Brain microvascular endothelial cell (primary cell): Measurements from ENCODE around the gene SDK1.

ENCODE experiments used
- DNase-seq: peaks from one replicate; pipeline ENCODE4 v3.0.0-alpha.2; 2020
- H3K27ac ChIP-seq: fragments of 250-450 bp; sonication (Bioruptor Pico); 2 replicates; pipeline ENCODE4 v1.5.1; 2020; ENCODE audit warnings: mild to moderate bottlenecking, moderate library complexity
- H3K27me3 ChIP-seq: fragments of 250-450 bp; sonication (Bioruptor Pico); replicated peaks from 2 replicates; pipeline ENCODE4 v1.5.1; 2020; ENCODE audit warnings: mild to moderate bottlenecking
- H3K36me3 ChIP-seq: fragments of 250-450 bp; sonication (Bioruptor Pico); replicated peaks from 2 replicates; pipeline ENCODE4 v1.5.1; 2020; ENCODE audit warnings: mild to moderate bottlenecking
- H3K4me3 ChIP-seq: 2 replicates; pipeline ENCODE4 v1.5.1; 2011; ENCODE audit warnings: low read depth, mild to moderate bottlenecking, control low read depth, low read length, moderate library complexity
- in situ Hi-C: cut with HindIII; loops from 2 replicates; pipeline ENCODE4 v1.10.0; 2017; ENCODE audit warnings: low sequenced_read_pairs, low pct_ligation_motif_present
- TF ChIP-seq, protein P1 (sequence below): IDR thresholded peaks from 2 replicates; pipeline ENCODE4 v1.5.1; 2011; ENCODE audit warnings: low read depth, mild to moderate bottlenecking, moderate library complexity, low read length, control low read depth, inconsistent platforms; ENCODE audit errors: missing control alignments

SDK1 gene

DNA sequence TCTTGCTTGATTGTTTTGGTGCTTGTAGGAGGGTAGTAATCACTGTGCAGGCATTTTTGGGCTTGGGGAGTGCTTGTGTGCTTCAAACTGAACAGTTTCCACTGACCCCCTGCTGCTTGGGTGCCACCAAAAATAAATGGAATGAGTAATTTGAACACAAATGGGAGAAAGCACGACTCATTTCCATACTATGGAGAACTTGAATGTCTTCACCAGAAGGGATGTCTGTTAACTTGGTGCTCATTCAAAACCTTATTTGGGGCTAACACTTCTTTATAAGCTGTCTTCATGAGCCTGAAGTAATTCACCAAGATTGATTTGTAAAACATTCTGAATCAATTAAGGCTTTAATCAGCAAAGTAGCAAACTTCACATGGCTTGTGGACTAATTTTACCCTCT lies 560.3 kb downstream of the SDK1 start:
- in situ Hi-C loops, result no loop called here
- DNase-seq, result no peak
- Histone ChIP-seq H3K27me3 (no peaks in the 10 kb centered on the region), H3K36me3 (no peaks in the 10 kb centered on the region), H3K27ac (no peak overlapping the region), H3K4me3 (no peak overlapping the region)
- TF ChIP-seq, protein P1, sequence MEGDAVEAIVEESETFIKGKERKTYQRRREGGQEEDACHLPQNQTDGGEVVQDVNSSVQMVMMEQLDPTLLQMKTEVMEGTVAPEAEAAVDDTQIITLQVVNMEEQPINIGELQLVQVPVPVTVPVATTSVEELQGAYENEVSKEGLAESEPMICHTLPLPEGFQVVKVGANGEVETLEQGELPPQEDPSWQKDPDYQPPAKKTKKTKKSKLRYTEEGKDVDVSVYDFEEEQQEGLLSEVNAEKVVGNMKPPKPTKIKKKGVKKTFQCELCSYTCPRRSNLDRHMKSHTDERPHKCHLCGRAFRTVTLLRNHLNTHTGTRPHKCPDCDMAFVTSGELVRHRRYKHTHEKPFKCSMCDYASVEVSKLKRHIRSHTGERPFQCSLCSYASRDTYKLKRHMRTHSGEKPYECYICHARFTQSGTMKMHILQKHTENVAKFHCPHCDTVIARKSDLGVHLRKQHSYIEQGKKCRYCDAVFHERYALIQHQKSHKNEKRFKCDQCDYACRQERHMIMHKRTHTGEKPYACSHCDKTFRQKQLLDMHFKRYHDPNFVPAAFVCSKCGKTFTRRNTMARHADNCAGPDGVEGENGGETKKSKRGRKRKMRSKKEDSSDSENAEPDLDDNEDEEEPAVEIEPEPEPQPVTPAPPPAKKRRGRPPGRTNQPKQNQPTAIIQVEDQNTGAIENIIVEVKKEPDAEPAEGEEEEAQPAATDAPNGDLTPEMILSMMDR, result no peak

DNA sequence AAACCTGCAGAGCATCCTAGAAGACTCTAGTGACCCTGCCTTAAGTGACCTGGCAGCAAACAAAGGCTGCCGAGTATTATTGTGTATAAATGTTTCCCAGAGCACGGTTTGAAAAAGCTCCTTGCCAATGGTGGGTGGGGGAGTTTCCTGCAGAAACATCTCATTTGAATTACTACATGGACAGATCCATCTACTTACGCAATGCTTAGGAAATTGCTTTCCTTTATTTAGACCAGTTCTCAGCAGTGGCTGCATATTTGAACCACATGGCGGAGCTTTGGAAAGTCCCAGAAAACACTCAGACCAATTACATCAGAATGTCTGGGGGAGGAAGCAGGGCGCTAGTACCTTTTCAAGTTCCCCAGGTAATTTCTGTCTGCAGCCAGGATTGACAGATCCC lies 560.9 kb downstream of the SDK1 start:
- no peaks in the 10 kb centered on the region for H3K36me3 ChIP-seq
- no peak overlapping the region for H3K4me3 ChIP-seq
- no peak overlapping the region for H3K27ac ChIP-seq
- in situ Hi-C loops, result no loop called here
- TF ChIP-seq, protein P1, result no peak
- peak; percentile 67 for DNase-seq
- H3K27me3 ChIP-seq, result no peaks in the 10 kb centered on the region

DNA sequence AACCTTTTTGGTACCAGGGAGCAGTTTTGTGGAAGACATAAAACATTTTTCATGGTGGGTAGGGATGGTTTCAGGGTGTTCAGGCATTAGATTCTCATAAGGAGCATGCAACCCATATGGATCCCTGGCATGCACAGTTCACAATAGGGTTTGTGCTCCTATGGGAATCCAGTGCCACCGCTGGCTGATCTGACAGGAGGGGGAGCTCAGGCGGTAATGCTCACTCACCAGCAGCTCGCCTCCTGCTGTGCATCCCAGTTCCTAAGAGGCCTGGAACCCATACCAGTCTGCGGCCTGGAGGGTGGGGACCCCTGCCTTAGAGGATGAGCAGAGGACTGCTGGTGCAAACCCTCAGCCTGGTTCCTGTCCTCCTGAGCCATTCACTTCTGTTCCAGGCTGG lies 561.7 kb downstream of the SDK1 start:
- Histone ChIP-seq H3K4me3 (no peak overlapping the region), H3K27ac (no peak overlapping the region), H3K36me3 (no peaks in the 10 kb centered on the region), H3K27me3 (no peaks in the 10 kb centered on the region)
- no peak for DNase-seq
- in situ Hi-C loops, result no loop called here
- TF ChIP-seq, protein P1, result no peak

DNA sequence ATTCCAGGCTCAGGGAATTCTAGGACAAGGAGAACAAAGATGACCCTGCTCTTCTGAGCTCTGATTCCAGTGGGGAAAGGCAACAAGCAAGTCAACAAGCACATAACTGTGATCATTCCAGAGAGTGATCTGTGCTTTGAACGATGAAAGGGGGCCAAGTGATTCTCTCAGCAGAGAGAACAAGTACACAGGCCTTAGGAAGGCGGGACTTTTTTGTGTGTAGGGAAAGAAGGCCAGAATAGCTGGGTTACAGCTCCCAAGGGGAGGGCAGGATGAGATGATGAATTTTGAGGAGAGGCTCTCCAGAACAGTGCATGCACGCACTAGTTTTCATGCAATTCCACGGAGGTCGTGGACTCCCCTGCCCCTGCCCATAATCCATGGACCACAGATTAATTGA lies 565.2 kb downstream of the SDK1 start:
- no peak for DNase-seq
- no peak overlapping the region for H3K4me3 ChIP-seq
- TF ChIP-seq, protein P1, result no peak
- no peaks in the 10 kb centered on the region for H3K36me3 ChIP-seq
- in situ Hi-C loops, result no loop called here
- no peak overlapping the region for H3K27ac ChIP-seq
- no peaks in the 10 kb centered on the region for H3K27me3 ChIP-seq

DNA sequence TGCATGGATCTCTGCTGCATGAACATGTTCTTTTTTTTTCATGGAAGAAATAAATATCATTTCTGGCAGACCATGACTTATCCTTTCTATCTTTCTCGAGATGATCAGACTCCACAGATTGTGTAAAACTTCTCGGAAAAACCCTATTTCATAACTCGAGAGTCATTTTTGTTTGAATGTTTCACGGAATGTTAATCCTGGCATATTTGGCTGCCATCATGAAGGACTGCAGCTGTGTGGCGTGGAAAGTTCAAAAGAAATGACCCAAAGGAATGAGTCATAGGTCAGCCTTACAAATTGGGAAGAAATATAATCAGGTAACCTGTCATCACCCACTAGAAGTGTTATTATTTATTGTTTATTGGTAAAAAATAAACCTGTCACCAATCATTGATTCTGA lies 566.8 kb downstream of the SDK1 start:
- H3K36me3 ChIP-seq, result no peaks in the 10 kb centered on the region
- TF ChIP-seq, protein P1, result no peak
- no peak for DNase-seq
- H3K4me3 ChIP-seq, result no peak overlapping the region
- in situ Hi-C loops, result no loop called here
- H3K27ac ChIP-seq, result no peak overlapping the region
- no peaks in the 10 kb centered on the region for H3K27me3 ChIP-seq

DNA sequence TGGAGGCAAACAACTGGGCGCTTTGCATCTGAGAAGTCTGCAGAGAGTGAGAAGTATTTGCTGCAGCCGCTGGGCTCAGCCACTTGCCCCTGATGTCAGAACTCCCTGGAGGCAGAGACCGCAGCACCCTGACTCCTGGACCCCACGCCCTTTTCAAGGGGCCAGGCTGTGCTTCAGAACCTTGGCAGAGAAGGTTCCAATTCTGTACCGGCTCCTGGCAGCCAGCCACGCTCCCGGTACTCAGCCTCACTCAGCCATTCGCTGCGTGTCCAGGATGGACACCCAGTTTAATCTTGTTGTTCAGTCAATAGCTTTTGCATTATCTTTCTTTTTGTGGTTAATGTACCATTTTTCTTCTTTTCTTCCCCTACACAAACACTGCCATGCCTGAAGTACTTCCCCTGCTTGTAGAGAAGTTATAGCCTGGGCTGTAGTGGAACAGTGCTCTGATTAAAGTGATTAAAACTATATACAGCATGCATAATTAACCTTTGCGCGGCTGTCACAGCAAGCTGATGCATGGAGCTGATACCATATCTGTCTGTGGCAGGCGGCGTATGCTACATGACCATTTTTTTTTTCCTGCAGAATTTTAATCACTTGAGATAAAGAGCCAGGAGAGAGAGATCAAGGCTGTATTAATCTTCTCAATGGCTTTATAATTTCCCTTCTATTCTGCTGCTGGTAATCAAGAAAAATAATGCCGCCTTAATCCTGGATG lies 578.5 kb downstream of the SDK1 start:
- no peak overlapping the region for H3K4me3 ChIP-seq
- no peak for DNase-seq
- H3K27me3 ChIP-seq, result no peaks in the 10 kb centered on the region
- no peaks in the 10 kb centered on the region for H3K36me3 ChIP-seq
- no peak overlapping the region for H3K27ac ChIP-seq
- TF ChIP-seq, protein P1, result no peak
- in situ Hi-C loops, result no loop called here
